Posterior cingulate gyrus (tissue), 11 donors: ENCODE measurements around the gene CYBA.
A peak's percentile ranks its signal among the peaks of the same experiment; 100 is the strongest.

Source experiments
- DNase-seq, 10 donors: peaks; one replicate each; pipeline versions ENCODE4 v3.0.0 to v3.0.0-alpha.2; 2020 to 2021; ENCODE audit warnings: mixed read lengths in 3 of 10
- intact Hi-C: fragments of 100-400 bp; cut with DNase I; formaldehyde crosslinking; loops from one replicate; pipeline ENCODE4 v1.15.1; 2023

CYBA gene

DNA sequence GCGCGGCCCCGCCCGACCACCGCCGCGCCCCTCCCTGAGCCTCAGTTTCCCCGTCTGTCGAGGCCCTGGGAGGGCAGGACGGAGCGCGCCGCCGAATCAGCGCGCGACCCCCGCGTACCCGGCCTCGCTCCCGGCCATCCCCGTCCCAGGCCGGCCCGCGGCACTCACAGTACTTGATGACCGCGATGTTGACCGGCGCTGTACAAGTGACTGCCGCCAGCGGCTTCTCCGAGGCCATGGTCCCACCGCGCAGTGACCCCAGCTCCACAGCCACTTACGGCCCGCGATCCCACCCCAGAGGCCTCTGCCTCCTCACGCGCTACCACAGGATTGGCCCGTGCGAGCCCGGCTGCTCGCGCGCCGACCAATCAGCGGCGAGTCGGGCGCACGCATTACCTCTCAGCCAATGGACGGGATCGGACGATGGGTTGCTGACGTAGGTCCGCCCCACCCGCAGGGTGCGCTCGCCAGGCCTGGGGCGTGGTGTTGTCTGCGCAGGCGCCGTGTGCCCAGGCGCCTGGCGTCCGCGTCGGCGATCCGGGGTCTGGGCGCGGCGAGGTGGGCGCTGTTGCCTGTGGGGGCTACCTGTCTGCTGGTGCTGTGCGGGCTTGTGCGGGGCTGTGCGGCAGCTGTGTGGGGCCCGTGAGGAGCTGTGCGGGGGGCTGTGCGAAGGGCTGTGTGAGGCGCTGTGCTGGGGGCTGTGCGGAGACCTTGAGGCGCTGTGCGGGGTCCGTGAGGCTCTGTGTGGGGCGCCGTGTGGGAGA, 12.2 kb upstream of the CYBA start, which contains the start of gene MVD:
MVD (minus strand) TSS at position 249 of the 764 bp plus-strand sequence; CDS start at position 238, 11 bp downstream.
- intact Hi-C loops, result loop anchor here (1.0 kb wide), 1 partner anchor 93 kb away; the partner anchor contains the start of gene ZC3H18
- DNase-seq, result peak; percentile 95 to 100 (median 98)

DNA sequence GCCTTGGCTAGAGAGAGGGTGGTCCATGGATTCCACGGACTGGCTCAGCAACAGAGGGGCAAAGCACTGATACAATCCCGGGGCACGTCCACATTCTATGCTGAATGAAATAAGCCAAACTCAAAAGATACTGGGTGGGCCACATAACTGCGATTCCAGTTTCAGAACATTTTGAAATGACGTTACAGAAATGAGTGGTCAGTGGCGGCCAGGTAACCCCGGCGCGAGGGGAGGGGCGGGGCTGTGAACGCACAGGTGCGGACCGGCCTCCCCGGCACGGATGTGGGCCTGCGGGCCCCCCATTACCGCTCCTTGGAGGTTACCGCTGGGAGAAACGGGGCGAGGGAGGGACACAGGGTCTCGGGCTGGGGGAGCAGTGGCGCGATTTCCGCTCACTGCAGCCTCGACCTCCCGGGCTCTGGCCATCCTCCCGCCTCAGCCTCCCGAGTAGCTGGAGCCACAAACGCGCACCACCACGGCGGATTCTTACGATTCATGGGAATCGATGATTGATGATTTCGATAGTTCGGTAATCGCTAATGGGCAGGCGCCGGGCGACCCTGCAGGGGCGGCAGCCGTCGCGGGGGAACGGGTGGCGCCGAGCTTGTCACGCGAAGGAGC, 11.5 kb upstream of the CYBA start:
- no peak for DNase-seq
- intact Hi-C loops, result no loop called here

DNA sequence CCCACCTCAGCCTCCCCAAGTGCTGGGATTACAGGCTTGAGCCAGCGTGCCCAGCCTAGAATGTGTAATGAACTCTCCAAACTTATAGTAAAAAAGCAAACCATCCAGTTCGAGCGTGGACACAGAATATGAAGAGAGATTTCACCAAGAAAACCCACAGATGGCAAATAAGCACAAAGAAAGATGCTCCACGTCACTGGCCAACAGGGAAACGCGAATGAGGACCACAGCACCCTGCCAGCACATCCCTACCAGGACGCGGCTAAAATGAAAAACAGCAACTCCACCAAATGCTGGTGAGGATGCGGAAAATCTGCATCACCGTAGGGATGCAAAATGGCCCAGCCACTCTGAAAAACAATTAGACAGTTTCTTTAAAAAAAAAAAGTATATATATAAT, 10.6 kb upstream of the CYBA start:
- intact Hi-C loops, result no loop called here
- no peak for DNase-seq

DNA sequence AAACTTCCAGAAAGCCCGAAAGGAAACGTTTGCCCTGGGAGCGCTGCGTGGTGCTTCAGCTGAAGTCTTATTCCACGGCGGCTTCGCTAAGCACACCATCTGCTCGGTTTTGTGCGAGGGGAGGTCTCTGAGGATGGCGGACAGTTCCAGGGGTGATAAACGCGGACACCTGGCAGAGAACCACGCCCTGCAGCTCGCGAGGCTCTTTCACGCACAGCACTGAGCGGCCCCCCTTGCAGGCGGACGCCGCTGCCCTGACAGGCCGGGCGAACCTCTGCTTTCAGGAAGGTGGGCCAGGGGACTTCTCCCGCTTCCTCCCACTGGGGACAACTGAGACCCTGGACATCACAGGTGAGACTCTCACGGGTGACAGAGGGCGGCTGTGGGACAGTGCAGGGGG, 8.3 kb upstream of the CYBA start:
- intact Hi-C loops, result no loop called here
- DNase-seq, result no peak

DNA sequence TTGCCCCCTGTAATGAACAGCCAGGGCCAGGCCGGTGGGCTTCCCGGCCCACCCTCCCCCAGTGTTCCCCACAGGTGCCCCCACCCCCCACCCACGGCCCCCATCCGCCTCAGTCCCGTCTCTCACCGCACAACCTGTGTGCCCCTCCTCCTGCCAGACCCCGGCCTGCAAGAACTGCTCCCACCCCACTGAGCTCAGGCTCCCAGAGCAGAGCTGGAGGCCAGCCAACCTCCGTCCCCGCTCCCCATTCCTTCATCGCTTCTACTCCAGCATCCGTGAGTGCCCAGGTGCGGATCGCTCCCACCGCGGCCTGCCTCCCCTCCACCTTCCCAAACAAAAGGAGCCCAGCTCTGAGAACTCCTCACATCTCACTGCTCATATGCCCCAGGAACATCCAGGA, 7.9 kb upstream of the CYBA start:
- no peak for DNase-seq
- intact Hi-C loops, result no loop called here

DNA sequence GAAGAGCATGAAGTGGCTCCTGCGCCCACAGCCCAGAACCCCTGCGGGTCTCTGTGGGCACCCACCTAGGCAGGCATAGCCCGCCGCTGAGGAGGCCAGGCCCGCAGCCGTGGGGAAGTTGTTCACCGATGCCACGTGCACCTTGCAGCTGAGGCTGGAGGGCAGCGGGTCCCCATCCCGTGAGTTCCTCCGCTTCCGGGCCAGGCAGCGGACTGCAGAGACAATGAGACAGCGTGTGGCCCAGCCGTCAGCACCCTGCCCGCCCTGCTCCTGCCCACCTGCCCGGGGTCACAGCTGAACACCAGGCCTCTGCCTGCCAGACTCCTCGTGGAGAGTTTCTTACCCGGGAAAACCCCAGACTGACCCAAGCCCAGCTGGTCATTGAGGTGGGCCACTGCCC, 6.5 kb upstream of the CYBA start:
- intact Hi-C loops, result no loop called here
- no peak for DNase-seq

DNA sequence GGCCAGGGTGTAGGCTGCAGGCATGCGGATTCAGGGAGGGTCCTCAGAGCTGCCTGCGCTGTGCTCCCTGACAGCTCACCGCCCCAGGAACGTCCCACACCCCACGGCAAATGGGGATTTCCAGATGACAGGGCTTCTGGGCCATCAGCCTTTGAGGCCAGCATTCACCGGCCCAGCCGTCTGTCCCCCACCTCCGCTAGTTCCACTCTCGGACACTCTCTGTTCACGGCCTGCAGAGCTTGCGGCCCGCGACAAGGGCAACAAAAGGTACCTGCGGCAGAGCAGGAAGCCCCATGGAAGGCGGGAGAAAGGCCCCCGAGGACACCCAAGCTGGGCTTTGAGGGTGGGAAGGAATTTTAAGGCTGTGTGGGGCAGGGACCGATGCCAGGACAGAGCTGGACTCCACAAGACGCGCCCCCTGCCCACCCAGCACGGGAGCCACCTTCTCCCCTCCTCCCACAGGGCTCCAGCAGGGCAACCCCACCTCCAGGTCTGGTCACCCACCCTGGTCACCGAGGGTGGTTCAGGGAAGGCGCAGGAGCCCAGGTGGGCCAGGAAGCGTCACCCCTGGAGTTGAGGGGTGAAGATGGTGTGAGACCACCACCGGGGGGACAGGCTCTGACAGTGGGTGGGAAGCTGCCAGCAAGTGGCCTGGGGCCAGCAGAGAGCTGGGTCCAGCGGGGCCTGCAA, 5.6 kb upstream of the CYBA start:
- DNase-seq, result no peak
- intact Hi-C loops, result no loop called here

DNA sequence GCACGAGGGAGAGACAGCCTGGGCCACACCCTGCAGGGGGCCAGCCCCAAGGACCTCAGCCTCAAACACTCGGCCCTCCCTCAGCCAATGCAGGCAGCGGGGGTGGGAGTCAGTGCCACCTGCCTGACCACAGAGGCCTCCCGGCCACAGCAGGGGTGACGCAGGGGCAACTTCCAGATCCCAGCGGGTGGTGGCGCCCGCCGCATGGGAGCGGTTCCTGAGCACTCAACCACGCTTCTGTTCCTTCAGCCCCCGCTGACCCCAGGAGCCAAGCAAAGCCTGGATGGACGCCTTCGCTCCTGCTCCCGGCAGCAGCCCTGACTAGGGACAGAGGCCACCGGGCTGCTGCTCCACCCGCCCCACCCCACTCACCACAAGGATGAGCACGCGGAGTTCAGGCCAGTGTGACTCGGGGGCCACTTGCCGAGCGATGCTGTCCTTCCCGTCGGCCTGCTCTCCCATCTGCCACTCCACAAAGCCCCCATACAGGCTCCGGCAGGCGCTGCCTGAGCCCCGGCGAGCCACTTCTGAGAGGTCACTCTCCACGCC, 5.0 kb upstream of the CYBA start:
- DNase-seq, result no peak
- intact Hi-C loops, result no loop called here

DNA sequence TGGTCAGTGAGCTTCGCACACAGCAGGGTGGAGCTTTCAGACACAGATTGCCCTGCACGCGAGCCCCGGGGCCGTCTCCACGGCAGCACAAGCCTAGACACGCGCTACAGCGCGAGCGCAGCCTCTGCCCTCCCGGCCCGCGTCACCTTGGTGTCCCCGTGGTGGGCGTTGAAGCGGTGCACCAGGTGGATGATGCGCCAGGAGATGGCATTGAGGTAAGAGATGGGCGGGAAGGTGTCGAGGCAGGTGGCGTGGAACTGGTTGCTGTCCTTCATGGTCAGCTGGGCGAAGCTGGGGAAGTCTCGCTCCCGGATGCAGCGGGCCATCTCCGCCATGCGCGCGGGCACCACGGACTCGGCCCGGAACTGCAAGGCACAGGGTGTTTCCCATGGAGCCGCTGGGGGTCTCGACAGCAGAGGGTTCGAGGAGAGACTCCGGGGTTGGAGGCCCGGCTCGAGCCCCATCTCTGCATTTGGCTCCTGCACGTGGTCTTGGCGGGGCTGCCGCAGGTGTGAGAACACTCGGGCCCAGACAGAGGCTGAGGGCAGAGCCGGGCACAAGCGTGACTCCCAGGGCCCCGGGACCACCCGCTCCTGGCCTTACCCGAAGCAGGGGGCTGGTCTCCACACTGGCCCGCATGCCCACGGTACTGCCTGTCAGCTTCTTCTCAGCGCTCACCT, 4.3 kb upstream of the CYBA start:
- DNase-seq, result peak in 1 of 10 donors; percentile 79
- intact Hi-C loops, result no loop called here

DNA sequence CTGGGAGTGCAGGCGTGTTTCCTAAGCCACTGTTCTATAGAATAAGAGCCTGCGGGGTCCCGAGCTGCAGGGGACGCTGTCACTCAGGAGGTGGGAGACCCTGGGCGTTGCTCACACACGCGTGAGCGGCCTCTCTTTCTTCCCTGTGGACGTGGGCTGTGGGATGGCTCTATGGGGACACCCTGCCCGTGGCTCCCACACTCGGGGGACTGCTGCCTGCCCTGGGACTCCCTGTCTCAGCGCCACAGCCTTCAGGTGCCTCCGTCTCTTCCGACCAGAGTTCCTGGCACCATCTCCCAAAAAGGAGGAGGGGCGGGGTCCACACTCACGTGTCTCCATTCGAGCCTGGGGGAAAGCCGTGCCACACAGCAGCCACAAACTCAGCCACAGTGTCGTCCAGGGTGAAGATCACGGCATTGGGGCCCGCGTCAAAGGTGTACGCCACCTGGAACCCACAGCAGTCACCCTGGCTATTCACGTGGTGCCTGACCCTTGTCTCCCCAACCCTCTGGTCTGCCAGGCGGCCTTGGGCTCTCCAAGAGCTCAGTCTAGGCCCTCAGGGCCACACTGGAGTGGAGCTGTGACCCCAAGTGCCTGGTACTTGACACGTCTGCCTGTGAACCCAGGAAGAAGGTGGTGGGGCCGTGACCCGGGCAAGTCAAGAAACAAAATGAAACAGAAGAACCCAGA, 3.7 kb upstream of the CYBA start:
- intact Hi-C loops, result no loop called here
- DNase-seq, result no peak

DNA sequence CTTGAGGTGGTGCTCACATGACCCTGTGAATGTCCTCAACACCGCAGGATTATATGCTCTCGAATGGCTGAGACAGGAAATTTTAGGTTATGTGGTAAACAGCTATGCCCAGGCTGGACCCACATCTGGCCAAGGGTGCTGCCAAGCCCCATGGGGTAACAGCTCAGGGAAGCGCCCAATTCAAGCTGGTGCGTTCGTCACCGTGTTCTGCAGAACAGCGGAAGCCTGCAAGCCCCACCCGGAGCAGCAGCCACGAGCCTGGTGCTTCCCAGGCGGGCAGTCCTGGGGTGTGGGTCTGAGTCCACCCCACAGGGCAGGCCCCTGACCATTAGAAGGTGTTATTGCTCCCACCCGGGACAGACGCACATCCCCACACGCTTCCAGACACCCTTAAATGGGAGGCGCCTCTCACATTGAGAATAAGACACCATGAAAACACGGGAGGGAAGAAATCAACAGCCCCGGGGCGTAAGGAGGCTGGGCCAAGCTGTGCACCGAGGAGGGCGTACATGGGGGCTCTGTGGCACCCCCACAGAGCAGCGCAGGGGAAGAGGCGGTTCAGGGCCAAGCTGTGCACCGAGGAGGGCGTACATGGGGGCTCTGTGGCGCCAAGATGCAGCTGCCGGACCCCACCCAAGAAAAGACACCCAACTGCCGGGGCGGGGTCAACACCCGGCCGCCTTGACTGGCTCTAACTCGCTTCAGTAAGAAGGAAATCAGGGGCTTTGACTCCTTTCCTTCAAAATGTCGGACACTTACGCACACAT, 2.9 kb upstream of the CYBA start:
- DNase-seq, result no peak
- intact Hi-C loops, result no loop called here

DNA sequence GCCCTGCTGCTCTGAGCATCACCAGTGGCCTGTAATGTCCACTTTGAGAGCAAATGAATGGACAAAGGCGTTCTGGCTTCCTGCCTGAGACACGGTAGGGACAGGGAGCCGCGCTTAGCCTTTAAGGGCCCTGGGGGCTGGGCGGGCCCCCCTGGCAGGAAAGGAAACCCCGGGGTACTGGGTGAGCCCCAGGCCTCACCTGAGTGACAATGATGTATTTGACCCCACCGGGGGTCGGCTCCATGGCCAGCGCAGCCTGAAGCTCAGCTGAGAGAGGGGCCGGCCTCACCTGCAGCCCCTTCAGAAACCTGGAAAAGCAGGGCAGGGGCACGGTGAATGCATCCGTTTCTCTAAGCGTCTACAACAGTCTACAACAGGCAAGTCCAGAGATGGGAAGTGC, 2.2 kb upstream of the CYBA start:
- intact Hi-C loops, result no loop called here
- no peak for DNase-seq

DNA sequence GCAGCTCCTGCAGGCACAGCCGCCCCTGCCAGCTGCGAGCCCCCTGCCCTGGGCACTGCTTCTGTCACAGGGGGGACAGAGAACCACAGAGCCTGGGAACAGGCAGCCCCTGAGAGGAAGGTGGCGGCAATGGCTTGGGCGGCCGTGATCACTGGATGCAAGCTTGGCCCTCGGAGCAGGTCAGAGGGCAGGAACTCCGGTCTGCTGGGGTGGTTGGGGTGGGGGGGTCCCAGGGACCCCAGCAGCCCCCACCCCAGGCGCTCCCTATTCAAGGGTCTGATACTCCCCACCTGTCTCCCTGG, 1.9 kb upstream of the CYBA start:
- DNase-seq, result no peak
- intact Hi-C loops, result no loop called here

DNA sequence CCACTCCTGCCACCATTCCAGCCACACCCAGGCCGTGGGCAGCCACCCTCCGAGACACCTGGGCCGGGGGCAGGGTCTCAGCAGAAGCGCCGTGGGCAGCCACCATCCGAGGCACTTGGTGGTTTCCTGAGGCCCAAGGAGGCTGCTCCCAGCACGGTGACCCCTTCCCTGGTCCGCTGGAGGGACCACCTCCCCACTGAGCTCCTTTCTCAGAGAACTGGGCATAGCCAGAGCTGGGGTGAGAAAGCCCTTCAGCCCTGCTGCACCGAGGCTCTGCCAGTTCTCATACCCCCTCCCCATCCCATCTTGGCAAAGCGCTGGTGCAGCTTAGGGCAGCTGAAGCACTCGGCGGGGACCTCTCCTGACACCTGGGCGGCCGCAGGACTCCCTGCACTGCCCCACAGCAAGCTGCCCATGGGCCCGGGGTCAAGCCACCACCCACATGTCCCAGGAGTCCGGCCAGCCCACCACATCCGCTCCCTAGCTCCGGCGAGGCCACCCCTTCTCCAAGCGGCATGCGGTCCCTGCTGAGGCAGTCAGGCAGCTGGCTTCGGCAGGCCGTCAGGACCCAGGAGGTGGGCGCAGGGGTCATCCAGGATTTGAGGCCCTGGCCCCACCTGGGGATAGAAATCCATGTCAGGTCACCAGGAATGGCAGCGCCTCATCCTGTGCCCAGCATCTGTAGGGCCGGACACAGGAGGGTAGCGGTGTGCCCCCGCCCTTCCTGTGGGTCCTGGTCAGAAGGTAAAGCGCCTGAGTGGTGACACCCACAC, 1.3 kb upstream of the CYBA start:
- intact Hi-C loops, result no loop called here
- no peak for DNase-seq

DNA sequence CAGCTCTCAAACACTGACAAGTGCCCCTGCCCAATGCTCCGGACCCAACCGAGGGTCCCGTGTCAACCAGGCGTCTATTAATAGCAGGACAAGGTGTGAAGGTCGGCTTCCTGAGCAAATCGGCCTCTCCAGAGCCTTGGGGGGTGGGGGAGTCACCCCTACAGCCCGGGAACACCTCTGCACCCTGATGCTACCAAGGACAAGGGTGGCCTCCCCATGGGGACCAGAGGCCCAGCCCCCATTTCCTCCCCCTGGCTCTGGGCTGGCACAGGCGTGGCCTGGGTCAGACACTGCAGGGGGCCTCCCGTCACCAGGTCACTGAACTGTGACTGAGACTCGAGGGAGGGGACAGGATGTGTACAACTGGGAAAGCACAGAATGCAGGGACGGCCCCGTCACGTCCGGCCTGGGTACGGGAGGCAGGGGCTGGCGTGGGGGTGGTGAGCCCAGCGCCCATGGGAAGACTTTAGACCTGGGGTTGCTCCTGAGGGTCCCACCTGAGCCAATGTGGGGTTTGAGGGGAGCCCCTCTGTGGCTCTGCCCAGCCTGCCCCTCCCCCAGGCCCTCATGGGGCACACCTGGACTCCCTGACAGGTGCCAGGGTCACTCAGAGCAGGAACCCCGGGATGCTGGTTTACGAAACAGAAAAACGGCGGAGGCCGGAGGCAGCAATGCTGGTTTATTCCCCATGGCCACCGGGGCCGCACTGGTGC, 579 bp upstream of the CYBA start:
- DNase-seq, result no peak
- intact Hi-C loops, result no loop called here

DNA sequence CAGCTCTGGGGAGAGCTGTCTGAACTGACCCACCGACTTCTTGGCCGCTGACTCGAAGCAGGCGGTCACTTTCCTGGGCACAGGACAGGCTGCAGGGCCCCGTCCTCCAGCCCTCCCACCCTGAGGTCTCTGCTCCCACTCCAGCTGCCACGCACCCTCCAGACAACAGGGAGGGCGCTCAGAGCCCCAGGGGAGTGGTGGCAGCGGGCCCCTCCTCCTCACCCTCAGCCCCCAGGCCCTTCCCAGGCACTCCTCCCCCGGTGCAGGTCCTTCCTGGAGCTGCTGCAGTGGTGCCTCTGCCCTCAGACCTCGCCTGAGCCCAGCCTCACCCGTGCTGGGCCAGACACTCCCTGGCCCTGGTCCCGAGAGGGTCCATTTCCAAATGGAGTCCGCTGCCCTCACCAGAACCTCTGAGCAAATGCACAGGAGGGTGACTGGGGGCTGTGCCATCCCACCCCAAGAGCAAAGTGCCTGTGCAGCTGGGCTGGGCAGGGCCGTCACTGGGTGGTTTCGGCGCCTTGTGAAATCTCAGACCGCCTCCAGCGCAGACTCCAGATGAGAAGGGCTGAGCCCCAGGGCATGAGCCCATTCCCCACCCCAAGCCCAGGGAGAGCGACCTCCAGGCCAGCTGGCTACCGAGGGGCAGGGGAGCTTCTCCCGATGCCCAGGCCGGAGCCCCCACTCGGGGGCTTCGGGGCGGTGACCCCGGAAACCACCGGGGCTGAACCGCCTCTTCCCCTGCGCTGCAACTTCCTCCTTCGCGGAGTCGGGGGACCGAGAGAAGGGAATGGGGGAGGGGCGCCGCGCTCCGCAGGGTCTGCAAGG, 717 bp downstream of the CYBA start:
- DNase-seq, result no peak
- intact Hi-C loops, result no loop called here

DNA sequence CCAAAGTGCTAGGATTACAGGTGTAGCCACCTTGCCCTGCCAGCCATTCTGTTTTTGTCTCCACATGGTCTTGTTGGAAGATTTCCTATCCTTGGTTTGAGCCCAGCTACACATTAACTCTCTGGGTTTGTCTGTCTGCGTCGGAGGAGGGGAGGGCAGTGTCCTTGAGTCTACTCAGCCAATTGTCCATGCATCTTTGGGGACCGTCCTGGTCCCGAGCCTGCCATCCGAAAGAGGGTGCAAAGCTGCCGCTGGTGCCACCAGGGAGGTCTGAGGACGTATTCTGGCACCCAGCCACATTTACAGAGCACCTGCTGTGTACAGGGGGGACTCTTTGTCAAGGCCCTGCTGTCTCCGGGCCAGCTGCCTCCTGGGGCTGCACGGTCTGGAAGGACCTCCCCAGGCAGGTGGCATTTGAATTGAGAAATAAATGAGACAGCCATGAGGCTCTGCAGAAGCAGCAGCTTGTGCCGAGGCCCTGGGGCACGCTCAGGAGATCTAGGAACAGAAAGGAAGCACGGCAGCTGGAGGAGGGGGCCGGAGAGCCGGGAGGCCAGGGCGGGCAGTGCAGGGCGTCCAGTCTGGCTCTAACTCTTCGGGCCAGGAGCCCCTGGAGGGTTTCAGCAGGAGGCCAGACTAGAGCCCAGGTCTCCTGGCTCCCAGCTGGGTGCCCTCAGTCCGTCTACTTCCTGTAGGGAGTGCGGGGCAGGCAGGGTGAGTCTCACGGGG, 1.5 kb downstream of the CYBA start:
- intact Hi-C loops, result no loop called here
- DNase-seq, result no peak
